Measurements from ENCODE around the gene CCL26.
"Not testable (repeated sequence)": the region's sequence is repeated elsewhere in the genome, so short reads cannot be mapped to it uniquely, and the experiment has no call there.

Gene CCL26

GRCh38 chr7:75738975-75739795 is 32.8 kb downstream of the CCL26 start:
- peak; percentile 100 for DNase-seq (ENCODE audit: low read depth)

GRCh38 chr7:75738604-75738974 is 33.4 kb downstream of the CCL26 start, which contains the start of gene HIP1:
Gene HIP1, minus strand, starts transcription at chr7:75738941. Its CDS starts 21 bp downstream, at chr7:75738920.
- DNase-seq (ENCODE audit: low read depth) = no peak

GRCh38 chr7:75737856-75738603 is 34.0 kb downstream of the CCL26 start:
- no peak for DNase-seq (ENCODE audit: low read depth)

DNA sequence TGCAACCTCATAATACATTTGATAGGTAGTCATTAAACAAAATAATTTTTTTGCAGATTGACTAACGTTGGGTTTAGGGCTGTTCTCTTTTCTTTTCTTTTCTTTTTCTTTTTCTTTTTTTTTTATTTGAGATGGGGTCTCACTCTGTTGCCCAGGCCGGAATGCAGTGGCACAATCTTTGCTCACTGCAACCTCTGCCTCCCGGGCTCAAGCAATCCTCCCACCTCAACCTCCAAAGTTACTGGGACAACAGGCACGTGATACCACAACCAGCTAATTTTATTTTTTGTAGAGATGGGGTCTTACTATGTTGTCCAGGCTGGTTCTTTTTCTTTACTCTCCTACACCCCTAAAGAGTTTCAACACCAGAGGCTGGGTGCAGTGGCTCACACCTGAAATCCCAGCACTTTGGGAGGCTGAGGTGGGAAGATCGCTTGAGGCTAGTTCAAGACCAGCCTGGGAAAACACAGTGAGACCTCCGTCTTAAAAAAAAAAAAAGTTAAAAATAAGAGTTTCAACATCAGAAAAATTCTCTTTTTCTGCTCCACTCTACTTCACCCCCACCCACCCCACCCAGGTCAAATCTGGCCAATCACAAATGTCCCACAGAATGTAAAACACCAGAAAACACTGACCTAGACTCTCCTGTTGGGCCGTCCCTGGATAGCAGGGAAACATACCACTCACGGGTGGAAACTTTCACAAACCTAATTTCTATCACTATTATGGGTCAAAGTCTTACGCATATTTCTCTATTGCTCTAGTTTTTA is 36.2 kb downstream of the CCL26 start:
- no peak for DNase-seq (ENCODE audit: low read depth)

DNA sequence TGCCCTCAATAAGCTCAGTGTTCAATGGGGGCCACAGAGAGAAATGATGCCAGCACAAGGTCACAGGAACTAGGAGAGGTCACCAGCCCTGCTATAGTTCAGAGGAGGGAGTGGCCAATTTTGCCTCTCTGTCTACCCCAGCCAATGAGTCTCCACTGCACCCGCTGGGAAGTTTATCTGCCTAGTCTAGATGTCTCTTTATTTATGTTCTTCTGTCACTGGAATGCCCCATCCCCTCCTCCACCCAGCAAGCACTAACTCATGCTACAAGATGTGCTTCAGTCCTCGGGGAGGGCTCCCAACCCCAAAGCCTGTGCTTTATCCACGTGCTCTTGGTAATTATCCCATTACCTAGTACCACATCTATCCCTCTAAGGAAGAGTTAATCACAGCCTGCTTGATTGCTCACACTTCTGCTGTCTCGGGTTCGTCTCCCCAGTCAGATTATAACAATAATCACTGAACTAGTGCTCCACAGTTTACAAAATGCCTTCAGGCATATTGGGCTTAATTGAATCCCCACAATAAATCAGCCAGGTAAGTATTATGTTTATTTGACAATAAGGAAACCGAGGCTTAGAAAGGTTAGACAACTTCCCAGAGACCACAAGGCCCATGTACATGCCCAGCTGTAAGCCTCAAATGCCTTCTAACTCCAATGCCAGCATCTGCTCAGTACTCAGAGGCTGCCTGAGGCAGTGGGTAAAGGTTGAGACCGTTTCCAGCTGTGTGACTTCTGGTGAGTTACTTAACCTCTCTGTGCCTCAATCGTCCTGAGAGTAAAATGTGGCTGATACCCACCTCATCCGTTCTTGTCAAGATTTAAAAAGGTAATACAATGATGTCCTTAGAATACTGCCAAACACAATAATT is 37.2 kb downstream of the CCL26 start:
- DNase-seq (ENCODE audit: low read depth) = no peak

DNA sequence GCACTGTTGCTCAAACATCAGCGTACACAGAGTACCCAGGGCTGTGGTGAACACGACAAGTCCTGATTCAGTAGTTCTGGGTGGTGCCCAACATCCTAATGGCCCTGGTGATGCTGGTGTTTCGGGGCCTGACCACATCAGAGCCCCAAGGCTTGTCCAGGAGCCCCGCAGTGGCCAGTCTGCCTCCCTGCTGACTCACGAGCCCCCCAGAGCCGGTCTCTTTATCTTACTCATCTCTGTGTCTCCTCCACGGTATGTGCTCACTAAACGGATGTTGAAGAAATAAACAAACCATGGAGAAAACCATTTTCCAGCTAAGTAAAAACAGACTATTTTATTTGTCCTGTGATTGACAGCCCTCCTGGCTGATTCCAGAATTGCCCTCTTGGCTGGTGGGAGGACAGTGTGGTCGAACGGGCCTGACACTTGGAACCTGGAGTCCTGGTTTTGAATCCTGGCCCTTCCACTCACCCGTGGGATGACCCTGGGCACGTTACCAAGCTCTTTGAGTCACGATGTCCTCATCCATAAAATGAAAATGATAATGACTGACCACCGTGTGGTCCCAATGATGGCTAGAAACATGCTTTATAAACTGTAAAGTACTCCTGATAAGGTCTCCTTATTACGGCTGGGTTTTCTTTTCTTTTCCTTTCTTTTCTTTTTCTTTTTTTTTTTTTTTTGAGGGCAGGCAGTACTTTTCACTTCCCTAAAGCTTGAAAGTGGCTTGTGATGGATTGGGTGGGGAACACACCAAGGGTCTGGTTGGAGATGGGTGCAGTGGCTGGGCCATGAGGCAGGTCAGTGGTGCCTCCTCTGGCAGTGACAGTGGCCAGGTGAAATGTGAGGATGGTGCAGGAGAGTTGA is 39.0 kb downstream of the CCL26 start:
- DNase-seq (ENCODE audit: low read depth) = no peak

- no peak for DNase-seq (ENCODE audit: low read depth)
Measured at GRCh38 chr7:75732016-75732521, 39.9 kb downstream of the CCL26 start.

- DNase-seq (ENCODE audit: low read depth) = no peak
Measured at GRCh38 chr7:75729851-75730274, 42.1 kb downstream of the CCL26 start.

GRCh38 chr7:75727881-75728593 is 44.0 kb downstream of the CCL26 start:
- DNase-seq (ENCODE audit: low read depth) = no peak

- DNase-seq (ENCODE audit: low read depth) = not testable (repeated sequence)
Measured at GRCh38 chr7:75727351-75727750, 44.7 kb downstream of the CCL26 start.

GRCh38 chr7:75725306-75725705 is 46.7 kb downstream of the CCL26 start:
- no peak for DNase-seq (ENCODE audit: low read depth)

GRCh38 chr7:75723444-75723843 is 48.6 kb downstream of the CCL26 start:
- DNase-seq (ENCODE audit: low read depth) = no peak

DNA sequence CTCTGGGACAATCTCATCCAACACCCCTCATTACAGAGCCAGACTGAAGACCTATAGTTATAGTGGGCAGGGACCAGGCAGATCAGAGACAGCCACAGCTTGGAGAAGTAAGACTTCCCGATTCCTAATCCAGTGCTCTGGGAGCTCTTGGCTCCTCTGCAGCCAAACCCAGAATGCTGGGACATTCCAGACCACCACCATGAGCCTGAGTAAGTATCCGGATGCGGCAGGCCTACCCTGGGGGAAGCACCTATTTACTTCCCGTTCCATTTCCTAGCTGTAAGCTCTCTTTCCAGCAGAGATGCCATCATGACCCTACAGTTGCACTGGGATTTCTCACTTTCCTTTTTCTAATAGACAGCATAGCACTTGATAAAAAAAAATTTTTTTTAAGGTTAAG is 49.6 kb downstream of the CCL26 start:
- no peak for DNase-seq (ENCODE audit: low read depth)

GRCh38 chr7:75721922-75722321 is 50.1 kb downstream of the CCL26 start:
- DNase-seq (ENCODE audit: low read depth) = not testable (repeated sequence)

- DNase-seq (ENCODE audit: low read depth) = no peak
Measured at GRCh38 chr7:75721426-75721825, 50.6 kb downstream of the CCL26 start.

DNA sequence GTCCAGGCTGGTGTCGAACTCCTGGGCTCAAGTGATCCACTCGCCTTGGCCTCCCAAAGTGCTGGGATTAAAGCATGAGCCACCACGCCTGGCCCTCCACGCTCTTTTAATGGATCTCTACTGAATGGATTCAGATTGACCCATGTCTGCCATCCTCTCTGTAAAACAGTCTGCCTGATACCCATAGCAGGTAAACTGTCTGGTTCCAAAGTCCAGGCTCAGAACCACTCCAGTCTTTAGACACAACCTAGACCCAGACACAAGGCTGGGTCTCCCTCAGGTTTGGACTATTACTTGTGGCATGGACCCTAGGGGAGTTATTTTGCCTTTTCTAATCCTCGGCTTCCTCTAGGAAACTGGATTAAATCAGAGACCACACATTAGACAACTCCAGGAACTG is 52.4 kb downstream of the CCL26 start:
- DNase-seq (ENCODE audit: low read depth) = no peak
